ENCODE results near the gene SPEG.

The SPEG gene

GRCh38 chr2:219464286-219465032 is 29.8 kb downstream of the SPEG start:
- no peak for DNase-seq

GRCh38 chr2:219465659-219466561 is 31.3 kb downstream of the SPEG start:
- DNase-seq, result no peak

DNA sequence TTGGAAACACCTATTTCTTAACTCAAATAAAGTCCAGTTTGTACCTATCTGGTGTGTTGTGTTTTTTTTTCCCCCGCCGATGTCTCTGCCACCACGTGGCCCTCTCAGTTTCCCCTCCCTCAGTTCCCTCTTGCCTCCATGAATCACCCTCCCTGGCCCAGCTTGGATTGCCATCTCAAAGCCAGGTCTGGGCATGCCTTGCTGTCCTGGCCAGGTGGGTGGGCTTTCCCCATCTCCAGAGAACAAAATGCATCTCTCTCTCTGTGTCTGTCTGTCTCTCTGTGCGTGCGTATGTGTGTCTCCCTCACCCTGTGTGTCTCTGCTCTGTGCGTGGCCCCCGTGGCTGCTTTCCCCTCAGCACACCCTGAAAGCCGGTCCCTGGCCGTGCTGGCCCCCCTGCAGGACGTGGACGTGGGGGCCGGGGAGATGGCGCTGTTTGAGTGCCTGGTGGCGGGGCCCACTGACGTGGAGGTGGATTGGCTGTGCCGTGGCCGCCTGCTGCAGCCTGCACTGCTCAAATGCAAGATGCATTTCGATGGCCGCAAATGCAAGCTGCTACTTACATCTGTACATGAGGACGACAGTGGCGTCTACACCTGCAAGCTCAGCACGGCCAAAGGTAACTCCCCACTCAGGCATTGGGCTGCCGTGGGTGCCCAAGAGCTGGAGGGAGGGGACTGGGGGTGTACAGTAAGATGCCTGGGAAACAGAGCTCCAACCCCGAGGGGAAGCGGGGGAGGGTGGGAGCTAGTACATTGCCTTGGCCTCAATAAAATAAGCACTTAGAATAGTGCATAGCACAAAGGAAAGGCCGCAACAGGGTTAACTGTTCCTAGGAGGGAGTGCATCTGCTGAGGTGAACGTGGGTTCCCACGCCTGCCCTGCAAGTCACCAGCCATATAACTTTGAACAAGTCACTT is 32.4 kb downstream of the SPEG start:
- no peak for DNase-seq

DNA sequence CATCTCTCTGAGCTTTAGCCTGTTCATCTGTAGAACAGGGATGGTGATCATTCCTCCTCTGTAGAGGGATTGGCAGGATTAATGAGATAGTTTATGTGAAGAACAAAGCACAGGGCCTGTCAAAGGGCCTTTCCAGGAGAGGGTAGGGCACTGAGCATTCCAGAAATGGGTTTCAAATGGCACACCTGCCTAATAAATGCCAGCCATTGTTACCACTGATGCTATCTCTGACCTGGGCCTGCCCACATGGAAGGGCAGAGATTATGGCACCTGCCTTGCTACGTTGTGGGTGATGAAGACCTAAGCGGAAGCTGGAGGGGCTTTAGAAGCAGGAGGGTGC is 33.1 kb downstream of the SPEG start:
- DNase-seq, result no peak

- no peak for DNase-seq
Observed at GRCh38 chr2:219468410-219469185, 34.0 kb downstream of the SPEG start.

DNA sequence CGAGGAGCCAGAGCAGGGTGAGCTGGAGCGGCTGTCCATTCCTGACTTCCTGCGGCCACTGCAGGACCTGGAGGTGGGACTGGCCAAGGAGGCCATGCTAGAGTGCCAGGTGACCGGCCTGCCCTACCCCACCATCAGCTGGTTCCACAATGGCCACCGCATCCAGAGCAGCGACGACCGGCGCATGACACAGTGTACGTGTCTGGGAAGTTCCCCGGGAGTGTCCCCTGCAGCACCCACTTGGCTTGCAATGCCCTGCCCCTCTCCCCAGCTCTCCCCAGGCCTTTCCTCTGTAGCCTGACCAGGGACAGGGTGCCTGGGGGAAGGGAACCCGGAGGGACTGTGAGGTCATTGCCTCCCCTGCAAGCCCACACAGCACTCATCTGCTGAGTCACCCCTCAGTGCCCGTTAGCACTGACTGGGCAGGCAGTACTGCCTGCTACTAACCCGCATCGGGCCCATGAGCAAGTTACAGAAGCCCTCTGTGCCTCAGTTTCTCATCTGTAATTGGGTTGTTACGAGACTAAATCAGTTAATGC is 34.6 kb downstream of the SPEG start:
- DNase-seq, result no peak

DNA sequence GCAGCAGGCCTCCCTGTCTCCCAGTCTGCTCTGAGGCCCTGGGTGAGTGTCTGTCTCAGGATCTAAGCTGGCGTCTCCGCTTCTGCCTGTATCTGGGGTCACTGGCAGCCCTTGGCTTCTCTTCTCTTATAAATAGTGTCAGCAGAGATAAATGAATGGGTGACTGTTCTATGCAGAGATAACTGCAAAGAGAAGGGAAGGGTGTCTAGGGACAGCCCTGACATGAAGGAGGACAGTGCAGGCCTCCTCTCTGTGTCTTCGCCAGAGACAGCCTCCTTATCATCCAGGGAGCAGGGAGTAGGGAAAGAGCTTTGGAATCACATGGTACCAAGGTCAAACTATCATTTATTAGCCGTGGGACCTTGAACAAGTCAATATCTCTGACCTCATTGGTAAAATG is 35.8 kb downstream of the SPEG start:
- DNase-seq, result no peak

DNA sequence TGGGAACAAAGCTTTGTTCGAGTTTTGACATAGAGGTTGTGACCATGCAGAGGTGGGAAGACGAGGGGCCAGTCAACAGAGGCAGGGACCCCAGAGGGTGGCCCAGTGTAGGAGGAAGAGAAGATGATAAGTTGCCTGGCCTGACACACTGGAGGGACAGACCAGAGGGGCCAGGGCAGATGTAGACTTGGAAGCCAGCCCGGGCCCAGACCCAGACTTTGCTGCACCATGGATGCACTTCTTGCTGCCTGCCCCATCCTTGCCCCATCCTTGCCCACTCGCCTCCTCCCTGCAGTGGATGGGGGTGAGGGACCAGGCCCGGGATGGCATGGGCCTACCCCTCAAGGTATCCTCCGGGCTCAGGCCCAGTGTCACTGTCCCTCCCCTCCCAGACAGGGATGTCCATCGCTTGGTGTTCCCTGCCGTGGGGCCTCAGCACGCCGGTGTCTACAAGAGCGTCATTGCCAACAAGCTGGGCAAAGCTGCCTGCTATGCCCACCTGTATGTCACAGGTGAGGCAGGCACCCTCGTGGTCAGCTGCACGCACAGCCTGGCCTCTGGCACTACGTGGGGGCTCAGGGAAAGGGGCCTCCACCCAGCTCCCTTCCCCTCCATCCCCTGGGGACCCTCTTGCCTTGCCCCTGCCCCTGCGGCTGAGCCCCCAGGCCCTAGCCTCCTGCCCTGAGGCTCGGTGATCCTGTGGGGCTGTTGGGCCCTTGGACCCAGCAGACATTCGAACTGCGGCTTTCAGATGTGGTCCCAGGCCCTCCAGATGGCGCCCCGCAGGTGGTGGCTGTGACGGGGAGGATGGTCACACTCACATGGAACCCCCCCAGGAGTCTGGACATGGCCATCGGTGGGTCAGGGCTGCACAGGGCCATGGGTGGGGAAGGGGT is 37.1 kb downstream of the SPEG start:
- DNase-seq, result no peak

DNA sequence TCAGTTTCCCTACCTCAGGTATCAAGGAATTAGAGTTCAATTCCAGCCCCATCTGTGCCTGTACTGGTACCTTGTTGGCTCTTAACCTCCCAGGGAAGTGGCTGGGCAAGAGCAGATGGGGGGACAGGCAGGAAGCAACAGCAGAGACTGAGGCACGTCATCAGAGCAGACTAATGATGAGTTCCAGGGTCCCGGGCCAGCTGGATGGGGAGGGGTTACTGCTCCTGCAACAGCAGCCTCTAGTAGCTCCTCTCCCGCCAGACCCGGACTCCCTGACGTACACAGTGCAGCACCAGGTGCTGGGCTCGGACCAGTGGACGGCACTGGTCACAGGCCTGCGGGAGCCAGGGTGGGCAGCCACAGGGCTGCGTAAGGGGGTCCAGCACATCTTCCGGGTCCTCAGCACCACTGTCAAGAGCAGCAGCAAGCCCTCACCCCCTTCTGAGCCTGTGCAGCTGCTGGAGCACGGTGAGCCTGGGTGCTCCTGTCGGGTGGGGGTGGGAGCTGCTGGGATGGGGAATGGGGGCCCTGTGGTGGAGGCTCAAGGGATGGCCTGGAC is 38.1 kb downstream of the SPEG start:
- DNase-seq, result no peak

DNA sequence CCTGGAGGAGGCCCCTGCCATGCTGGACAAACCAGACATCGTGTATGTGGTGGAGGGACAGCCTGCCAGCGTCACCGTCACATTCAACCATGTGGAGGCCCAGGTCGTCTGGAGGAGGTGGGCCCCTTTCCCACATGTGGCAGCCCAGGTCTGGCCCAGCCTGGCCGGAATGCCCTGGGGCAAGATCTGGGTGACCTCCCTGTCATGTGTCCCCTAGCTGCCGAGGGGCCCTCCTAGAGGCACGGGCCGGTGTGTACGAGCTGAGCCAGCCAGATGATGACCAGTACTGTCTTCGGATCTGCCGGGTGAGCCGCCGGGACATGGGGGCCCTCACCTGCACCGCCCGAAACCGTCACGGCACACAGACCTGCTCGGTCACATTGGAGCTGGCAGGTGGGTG is 38.9 kb downstream of the SPEG start:
- no peak for DNase-seq

GRCh38 chr2:219474285-219475060 is 39.8 kb downstream of the SPEG start:
- DNase-seq, result no peak

- no peak for DNase-seq
Observed at GRCh38 chr2:219475278-219475677, 40.6 kb downstream of the SPEG start.

DNA sequence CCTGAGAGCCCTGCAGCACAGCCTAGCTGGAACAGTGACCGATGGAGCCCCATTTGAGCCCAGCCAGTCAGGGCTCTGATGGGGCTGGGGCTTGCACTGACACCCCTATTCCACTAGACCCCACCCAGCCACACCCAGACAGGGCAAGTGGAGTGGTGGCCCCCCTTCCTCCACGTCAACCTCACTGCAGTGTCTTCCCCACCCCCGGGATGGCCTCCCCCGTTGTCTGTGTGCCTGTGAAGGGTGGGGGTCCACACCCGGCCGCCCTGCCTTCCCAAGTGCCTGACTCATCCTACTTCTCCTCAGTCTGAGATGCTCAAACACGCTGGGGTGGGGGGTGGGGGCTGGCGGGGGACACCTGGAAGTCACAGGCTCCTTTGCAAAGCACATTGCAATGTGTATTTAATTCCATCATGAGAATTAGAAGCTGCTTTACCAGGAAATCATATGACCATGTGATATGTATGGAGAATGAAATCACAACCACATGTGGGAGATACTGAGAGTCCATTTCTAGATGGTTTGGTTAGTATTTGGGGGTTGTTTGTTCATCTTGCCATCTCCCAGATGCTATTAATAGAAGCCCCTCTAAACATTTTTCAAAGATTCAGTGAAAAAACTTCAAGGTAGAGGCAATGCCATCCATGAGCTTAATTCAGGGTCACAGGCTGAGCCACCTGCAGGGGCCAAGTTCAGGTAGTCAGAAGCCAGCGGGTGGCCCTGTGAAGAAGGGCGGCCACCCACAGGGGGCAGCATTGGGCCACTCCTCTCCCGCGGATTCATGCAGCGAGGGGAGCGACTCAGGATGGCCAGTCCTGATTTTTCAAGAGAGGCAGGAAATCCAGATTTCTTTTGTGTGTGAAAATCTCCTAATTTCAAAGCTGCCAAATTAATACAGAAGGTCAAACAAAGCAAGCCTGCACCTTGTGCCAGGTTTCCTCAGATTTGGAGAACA is 41.3 kb downstream of the SPEG start:
- peak; percentile 46 for DNase-seq

DNA sequence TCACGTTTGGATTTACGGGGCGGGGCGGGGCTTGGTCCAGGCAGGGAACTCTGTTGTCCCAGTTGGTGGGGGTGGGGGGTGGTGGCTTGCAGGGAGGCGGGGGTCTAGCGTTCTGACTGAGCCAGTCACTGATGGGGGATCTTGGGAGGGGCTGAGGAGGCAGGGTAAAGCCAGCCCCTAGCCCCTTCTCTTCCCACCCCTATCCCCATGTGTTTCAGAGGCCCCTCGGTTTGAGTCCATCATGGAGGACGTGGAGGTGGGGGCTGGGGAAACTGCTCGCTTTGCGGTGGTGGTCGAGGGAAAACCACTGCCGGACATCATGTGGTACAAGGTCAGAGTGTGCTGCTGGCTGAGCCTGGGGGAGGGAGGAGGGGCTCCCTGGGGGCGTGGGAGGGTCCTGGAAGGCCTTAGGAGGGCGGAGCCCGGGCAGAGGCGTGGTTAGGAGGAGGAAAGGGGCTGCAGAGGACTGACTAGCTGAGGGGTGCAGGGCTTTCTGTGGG is 42.1 kb downstream of the SPEG start:
- DNase-seq, result no peak

DNA sequence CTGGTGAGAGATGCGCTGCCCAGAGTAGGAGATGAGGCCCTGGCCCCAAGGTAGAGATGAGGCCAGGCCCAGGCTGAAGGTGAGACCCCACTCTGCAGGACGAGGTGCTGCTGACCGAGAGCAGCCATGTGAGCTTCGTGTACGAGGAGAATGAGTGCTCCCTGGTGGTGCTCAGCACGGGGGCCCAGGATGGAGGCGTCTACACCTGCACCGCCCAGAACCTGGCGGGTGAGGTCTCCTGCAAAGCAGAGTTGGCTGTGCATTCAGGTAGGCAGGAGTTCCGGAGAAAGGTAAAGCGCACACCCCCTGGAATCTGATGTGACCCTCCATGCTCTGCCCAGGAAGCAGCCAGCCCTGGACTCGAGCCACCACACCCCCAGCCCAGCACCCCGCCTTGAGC is 42.5 kb downstream of the SPEG start:
- no peak for DNase-seq

DNA sequence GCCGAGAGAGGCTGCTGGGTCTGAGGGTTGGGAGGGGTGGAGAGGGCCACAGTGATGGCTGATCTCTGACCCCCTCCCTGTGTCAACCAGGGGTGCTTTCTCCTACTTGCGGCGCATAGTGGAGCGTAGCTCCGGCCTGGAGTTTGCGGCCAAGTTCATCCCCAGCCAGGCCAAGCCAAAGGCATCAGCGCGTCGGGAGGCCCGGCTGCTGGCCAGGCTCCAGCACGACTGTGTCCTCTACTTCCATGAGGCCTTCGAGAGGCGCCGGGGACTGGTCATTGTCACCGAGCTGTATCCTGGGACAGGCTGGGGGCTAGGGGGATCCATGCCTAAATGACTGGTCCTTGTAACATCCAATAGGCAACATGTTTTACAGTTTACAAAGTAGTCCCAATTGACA is 43.2 kb downstream of the SPEG start:
- no peak for DNase-seq

DNA sequence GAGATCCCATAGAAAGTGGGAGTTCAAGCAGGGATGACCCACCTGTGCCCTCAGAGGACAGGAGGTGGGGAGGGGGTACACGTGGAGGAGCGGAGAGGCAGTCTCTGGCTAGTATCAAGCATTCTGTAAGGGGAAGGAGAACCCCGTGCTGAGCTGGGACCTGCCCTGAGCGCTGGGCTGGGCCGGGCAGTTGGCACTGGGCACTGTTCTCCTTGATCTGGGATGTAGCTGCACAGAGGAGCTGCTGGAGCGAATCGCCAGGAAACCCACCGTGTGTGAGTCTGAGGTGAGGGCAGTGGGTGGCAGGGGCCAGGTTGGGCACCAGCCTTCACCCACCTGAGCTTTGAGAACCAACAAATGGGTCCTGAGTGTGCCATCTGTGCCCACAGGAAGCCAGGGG is 44.3 kb downstream of the SPEG start:
- DNase-seq, result no peak

GRCh38 chr2:219480004-219480403 is 45.4 kb downstream of the SPEG start:
- DNase-seq, result no peak
